Mucosa of stomach (tissue), 1 donor: ENCODE measurements around the gene ANP32A.

Source experiments
- H3K27me3 ChIP-seq: one replicate; pipeline ENCODE4 v1.7.0; 2013; ENCODE audit warnings: mild to moderate bottlenecking, low read length; ENCODE audit not compliant: control insufficient read depth, insufficient read depth
- H3K36me3 ChIP-seq: one replicate; pipeline ENCODE4 v1.7.0; 2013; ENCODE audit warnings: low read length; ENCODE audit not compliant: control insufficient read depth, insufficient read depth
- H3K4me1 ChIP-seq: one replicate; pipeline ENCODE4 v1.7.0; 2013; ENCODE audit warnings: mild to moderate bottlenecking, low read length; ENCODE audit not compliant: control insufficient read depth, insufficient read depth
- H3K4me3 ChIP-seq: one replicate; pipeline ENCODE4 v1.7.0; 2013; ENCODE audit warnings: low read length
- H3K9ac ChIP-seq: one replicate; pipeline ENCODE4 v1.7.0; 2013; ENCODE audit warnings: mild to moderate bottlenecking, low read length, moderate library complexity
- H3K9me3 ChIP-seq: one replicate; pipeline ENCODE4 v1.7.0; 2013; ENCODE audit warnings: mild to moderate bottlenecking, low read length, moderate library complexity; ENCODE audit not compliant: control insufficient read depth
- donor health status: Pancreatic carcinoma.

Gene ANP32A

DNA sequence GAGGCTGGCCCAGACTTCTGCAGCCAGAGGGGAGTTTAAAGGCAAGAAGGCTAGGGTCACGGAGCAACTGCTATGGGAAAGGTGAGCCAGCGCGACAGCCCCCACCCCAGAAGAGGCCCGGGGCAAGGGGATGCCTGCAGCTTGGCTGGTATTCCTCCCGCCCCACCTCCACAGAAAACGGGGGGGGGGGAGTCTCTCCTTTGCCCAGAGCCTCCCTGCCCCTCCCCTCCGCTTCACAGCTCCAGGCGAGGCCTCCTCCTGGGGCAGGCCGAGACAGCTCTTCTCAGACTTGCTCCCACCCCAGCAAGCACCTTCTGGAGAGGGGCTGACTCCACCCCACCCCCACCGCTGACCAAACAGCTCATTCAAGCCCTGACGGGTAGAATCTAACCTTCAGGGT, 13.4 kb downstream of the ANP32A start:
- no peaks in the 10 kb centered on the region for H3K36me3 ChIP-seq
- H3K4me1 ChIP-seq, result peaks cover 20% of the 10 kb centered on the region

DNA sequence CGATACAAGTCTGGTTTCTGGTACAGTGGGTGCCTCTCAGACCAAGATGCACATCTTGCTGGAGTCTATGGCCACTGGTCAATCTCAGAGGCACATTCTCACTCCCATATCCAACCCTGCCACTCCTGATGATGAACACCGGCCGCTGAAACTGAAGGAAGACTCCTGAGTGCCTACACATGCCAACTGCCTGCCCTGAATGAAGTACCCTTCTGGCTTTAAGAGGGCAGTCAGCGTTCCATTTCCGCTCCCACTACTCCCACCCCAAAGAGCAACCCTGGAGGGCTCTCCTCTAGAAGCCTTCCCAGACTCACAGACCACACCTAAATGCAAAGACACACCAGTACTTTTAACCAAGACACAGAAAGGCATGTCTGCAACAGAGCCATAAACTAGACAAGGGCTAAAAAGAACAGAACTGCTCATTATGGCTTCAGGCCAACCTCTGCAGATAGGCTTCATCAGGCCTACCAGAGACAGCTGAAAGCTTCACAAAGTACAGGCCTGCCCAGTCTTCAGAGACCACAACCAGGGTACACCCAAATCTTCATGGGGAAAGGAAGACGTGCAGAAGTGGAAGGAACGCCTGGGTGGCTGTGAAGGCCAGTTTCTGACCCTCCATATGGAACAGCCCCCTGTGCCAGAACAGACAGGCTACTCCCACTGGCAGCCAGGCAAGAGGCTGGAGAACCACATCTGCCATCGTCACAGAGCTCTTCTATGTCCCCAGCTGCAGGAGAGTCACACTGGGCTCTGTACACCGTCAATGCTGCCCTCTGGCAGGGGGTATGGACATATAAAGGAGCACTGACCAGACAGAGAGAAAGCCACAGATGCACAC, 14.3 kb downstream of the ANP32A start:
- Histone ChIP-seq H3K4me3 (no peak overlapping the region), H3K27me3 (no peaks in the 10 kb centered on the region), H3K9ac (no peak overlapping the region), H3K9me3 (no peaks in the 10 kb centered on the region), H3K4me1 (peaks cover 15% of the 10 kb centered on the region), H3K36me3 (no peaks in the 10 kb centered on the region)

More for the DNA sequence above, 13.4 kb downstream of the ANP32A start:
- no peaks in the 10 kb centered on the region for H3K27me3 ChIP-seq
- H3K9ac ChIP-seq, result no peak overlapping the region
- H3K9me3 ChIP-seq, result no peaks in the 10 kb centered on the region
- no peak overlapping the region for H3K4me3 ChIP-seq

GRCh38 chr15:68802373-68802772, 18.3 kb downstream of the ANP32A start:
- H3K9me3 ChIP-seq, result no peaks in the 10 kb centered on the region
- no peaks in the 10 kb centered on the region for H3K27me3 ChIP-seq
- peaks cover 28% of the 10 kb centered on the region for H3K4me1 ChIP-seq
- H3K9ac ChIP-seq, result no peak overlapping the region
- no peaks in the 10 kb centered on the region for H3K36me3 ChIP-seq
- no peak overlapping the region for H3K4me3 ChIP-seq

GRCh38 chr15:68801572-68802148, 19.0 kb downstream of the ANP32A start:
- no peak overlapping the region for H3K4me3 ChIP-seq
- H3K4me1 ChIP-seq, result peaks cover 24% of the 10 kb centered on the region
- no peaks in the 10 kb centered on the region for H3K9me3 ChIP-seq
- no peaks in the 10 kb centered on the region for H3K36me3 ChIP-seq
- H3K27me3 ChIP-seq, result no peaks in the 10 kb centered on the region
- H3K9ac ChIP-seq, result no peak overlapping the region

DNA sequence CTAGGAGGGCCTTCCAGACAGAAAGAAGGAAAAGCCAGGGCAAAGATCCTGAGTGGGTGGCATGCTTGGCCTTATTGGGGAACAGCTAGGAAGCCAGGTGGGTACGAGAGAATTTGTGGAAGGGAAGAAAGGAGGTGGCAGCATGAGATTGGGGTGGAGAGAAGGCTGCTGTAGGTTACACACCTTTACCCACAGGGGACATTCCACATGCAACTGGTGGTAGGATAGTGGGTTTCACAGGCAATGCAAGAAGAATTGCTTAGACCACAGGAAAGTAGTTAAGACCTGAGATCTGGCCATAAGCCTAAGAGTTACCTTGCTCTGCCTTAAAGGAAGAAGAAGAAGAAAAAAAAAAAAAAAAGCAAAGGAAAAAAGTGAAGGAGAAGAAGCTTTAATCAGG, 19.8 kb downstream of the ANP32A start:
- Histone ChIP-seq H3K4me1 (peaks cover 24% of the 10 kb centered on the region), H3K36me3 (no peaks in the 10 kb centered on the region), H3K9ac (no peak overlapping the region), H3K4me3 (no peak overlapping the region), H3K9me3 (no peaks in the 10 kb centered on the region), H3K27me3 (no peaks in the 10 kb centered on the region)

DNA sequence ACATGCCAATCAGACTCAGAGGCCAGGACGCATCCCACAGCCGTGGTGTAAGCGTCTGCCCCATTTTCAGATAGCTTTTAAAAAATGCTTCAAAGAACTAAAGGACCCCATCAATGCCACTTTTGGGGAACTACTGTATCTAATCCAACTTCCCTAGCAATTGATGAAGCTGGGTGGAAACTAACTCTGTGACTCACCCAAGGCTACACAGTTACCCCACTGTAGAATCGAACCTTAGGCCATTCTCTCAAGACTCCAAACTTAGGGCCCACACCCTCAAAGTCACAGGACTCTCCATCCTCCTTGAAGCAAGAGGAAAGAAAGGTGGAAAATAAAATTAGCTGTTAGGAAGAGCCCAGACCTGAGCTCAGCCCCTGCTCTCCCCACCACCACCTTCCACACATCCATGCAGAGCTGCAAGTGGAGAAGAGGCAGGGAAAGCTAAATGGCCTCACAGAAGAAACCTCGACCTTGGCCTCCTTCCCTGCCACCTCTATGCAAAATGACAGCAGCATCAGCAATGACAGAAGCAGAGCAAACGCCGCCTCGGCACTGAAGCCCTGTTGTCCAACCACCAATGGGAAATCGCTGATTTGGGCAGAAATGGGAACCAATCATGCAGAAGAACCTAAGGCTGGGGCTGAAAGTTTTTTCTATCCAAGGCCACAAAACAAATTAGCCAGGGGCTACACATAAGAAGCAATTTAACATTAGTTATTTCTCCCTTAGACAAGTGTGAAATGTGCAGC, 22.2 kb downstream of the ANP32A start:
- no peaks in the 10 kb centered on the region for H3K36me3 ChIP-seq
- H3K4me3 ChIP-seq, result no peak overlapping the region
- H3K9me3 ChIP-seq, result no peaks in the 10 kb centered on the region
- H3K9ac ChIP-seq, result no peak overlapping the region
- H3K27me3 ChIP-seq, result no peaks in the 10 kb centered on the region
- H3K4me1 ChIP-seq, result peaks cover 48% of the 10 kb centered on the region

GRCh38 chr15:68797599-68798345, 22.9 kb downstream of the ANP32A start:
- Histone ChIP-seq H3K9ac (no peak overlapping the region), H3K4me3 (no peak overlapping the region), H3K4me1 (peaks cover 50% of the 10 kb centered on the region)

DNA sequence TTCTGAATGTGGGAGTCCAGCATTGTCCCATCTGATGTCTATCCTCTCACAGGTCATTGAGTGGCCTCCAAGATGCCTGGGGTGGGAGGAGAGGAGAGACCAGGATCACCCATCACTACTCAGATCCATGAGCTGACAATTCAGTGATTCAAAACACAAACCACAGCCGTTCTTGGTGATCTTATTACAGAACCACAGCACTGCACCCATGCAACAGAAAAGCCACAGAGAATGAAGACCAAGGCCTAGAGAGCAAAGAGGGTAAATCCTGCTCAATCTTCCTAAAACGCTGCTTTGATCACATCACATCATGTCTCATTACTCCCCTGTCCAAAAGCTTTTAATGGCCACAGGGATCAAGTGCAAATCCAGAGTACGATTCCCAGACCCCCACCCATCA, 23.5 kb downstream of the ANP32A start:
- Histone ChIP-seq H3K4me3 (no peak overlapping the region), H3K27me3 (no peaks in the 10 kb centered on the region), H3K9me3 (no peaks in the 10 kb centered on the region), H3K9ac (no peak overlapping the region), H3K36me3 (no peaks in the 10 kb centered on the region), H3K4me1 (peaks cover 56% of the 10 kb centered on the region)

More at GRCh38 chr15:68797599-68798345, 22.9 kb downstream of the ANP32A start:
- no peaks in the 10 kb centered on the region for H3K9me3 ChIP-seq
- no peaks in the 10 kb centered on the region for H3K27me3 ChIP-seq
- no peaks in the 10 kb centered on the region for H3K36me3 ChIP-seq

DNA sequence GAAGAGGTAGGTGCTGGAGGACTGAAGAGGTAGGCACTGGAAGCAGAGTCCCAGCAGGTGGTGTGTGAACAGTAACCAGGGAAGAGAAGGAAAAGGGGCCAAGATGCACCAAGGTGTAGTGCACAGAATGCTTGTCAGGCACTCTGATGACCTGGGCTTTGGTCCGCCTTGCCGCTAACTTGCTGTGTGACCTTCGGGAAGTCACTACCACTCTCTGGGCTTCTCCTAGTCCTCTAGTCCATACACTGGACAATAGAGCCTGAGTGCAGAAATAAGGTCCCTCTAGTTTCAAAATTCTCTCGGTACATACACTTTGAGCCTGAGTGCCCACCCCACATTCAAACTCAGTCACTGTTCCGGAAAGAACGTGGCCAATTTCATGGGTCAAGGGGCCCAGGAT, 24.1 kb downstream of the ANP32A start:
- Histone ChIP-seq H3K4me1 (peaks cover 62% of the 10 kb centered on the region), H3K9ac (no peak overlapping the region), H3K27me3 (no peaks in the 10 kb centered on the region), H3K9me3 (no peaks in the 10 kb centered on the region), H3K36me3 (no peaks in the 10 kb centered on the region), H3K4me3 (no peak overlapping the region)

DNA sequence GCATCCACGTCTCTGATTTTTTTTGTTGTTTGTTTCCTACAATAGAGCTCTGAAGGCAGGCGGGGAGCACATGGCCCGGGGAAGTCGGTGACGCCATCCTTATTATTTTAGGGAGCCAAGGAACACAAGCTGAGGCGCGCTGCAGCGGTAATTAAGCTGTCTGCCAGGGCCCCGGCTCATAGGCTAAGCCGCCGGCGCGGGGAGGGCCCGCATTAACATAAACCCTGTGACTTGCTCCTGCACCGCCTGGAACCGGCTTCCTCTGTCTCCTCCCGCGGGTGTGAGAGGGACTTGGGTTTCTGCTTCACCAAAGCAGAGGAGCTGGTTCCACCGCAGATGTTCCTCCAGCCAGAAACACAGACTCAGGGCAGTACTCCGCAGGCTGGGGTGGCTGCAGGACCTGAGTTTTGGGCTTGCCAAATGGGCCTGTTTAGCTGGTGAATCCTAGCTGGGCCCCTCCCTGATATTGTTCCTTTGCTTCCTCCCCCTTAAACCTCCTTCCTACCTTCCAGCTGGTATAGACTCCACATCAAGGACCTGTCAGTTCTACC, 25.3 kb downstream of the ANP32A start:
- Histone ChIP-seq H3K4me1 (peaks cover 74% of the 10 kb centered on the region), H3K4me3 (no peak overlapping the region), H3K36me3 (no peaks in the 10 kb centered on the region), H3K9me3 (no peaks in the 10 kb centered on the region), H3K9ac (peak overlapping the region; percentile 63), H3K27me3 (no peaks in the 10 kb centered on the region)

DNA sequence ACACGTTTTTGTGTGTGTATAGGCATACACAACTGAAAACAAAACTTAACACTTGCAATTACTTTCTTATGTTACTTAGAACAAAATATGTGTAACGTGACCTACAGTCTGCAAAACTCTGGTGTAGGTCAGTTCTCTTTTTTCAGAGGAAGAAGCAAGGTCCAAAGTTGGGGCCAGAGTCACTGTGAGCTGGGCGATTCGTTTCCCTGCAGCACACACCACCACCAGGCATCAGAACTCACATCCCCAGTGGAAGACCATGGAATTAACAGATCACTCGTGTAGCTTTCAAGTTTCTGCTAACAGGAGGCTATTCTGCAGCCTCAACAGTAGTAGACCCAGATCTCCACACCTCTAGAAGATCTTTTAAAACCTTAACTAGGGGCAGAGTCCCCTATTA, 25.8 kb downstream of the ANP32A start:
- Histone ChIP-seq H3K4me1 (peaks cover 79% of the 10 kb centered on the region), H3K36me3 (no peaks in the 10 kb centered on the region), H3K27me3 (no peaks in the 10 kb centered on the region), H3K4me3 (no peak overlapping the region), H3K9me3 (no peaks in the 10 kb centered on the region), H3K9ac (peak overlapping the region; percentile 63)
